ENCODE measurements around the gene CACNA1B. TPM values are rescaled to one million over a fixed set of nuclear protein-coding genes. Genes with fewer than 3 reads are reported as not detected.

Gene CACNA1B
- total and polyA plus RNA-seq, 8 donors = 0.15 to 0.34 (median 0.29) TPM; not detected in 1

DNA sequence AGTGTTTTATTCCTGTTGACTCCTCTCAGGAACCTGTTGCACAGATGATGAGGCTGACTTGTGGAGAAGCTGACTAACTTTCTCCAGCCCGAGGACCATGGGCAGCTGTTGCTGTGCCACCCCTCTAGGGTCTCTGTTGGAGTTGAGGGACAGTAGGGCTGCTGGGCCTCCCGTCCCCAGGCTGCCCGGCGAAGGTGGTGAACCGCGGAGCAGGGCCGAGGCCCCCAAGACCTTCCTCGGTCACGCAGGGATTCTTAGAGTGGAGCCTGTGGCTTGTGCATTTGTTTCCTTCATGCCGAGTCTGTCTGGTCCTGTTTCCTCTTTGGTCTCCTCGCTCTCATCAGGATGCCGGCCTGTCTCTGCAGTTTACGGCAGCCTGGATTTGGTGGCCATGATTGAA lies 40.2 kb downstream of the CACNA1B start:
- no peaks in the 10 kb centered on the region for H3K27me3 ChIP-seq
- TF ChIP-seq, protein P1, sequence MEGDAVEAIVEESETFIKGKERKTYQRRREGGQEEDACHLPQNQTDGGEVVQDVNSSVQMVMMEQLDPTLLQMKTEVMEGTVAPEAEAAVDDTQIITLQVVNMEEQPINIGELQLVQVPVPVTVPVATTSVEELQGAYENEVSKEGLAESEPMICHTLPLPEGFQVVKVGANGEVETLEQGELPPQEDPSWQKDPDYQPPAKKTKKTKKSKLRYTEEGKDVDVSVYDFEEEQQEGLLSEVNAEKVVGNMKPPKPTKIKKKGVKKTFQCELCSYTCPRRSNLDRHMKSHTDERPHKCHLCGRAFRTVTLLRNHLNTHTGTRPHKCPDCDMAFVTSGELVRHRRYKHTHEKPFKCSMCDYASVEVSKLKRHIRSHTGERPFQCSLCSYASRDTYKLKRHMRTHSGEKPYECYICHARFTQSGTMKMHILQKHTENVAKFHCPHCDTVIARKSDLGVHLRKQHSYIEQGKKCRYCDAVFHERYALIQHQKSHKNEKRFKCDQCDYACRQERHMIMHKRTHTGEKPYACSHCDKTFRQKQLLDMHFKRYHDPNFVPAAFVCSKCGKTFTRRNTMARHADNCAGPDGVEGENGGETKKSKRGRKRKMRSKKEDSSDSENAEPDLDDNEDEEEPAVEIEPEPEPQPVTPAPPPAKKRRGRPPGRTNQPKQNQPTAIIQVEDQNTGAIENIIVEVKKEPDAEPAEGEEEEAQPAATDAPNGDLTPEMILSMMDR (IDR thresholded peaks at IDR 0.05) = no peak
- DNase-seq (no peak), ATAC-seq (no peak)
- no peaks in the 10 kb centered on the region for H3K36me3 ChIP-seq
- H3K27ac ChIP-seq = no peak overlapping the region
- H3K4me3 ChIP-seq = no peak overlapping the region
- intact Hi-C loops (cut with DNase I) = no loop called here
- no peaks in the 10 kb centered on the region for H3K4me1 ChIP-seq
- no peaks in the 10 kb centered on the region for H3K9me3 ChIP-seq

DNA sequence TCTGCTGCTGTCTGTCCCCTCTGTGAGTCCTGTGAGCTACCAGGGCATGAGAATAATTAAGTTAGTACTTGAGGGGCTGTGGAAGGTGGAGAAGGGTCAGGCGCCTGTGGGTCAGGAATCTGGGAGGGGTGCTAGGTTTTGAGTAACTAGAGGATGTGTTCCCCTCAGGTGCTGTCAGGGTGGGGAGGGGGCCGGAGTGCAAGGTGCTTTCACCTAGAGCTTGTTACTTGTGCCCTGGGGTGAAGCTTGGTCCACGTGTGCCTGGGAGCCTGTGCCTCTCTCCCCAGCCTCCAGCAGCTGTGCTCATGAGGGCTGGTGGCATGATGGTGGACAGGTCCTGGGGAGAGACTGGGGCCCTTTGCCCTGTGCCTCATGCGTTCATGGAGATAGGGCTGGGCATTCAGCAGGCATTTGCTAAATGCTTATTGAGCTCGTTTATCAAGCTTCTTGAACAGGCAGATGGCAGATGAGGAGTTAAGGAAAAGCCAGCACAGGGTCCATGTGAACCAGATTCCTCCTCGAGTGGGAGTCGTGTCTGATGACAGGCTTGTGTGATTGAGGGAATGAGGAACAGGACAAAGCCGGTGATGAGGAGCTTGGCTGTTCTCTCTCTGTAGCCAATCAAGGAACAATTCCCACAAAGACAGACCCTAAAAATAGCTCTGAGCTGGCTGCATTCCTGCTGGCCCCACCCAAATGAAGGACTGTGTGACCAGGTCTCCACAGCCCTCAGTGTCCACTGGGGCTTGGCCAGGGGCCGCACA lies 40.9 kb downstream of the CACNA1B start:
- H3K9me3 ChIP-seq = no peaks in the 10 kb centered on the region
- no peaks in the 10 kb centered on the region for H3K4me1 ChIP-seq
- H3K27me3 ChIP-seq = no peaks in the 10 kb centered on the region
- no peak for DNase-seq
- no peaks in the 10 kb centered on the region for H3K36me3 ChIP-seq
- TF ChIP-seq, protein P1 (IDR thresholded peaks at IDR 0.05) = no peak
- ATAC-seq = no peak
- no peak overlapping the region for H3K4me3 ChIP-seq
- H3K27ac ChIP-seq = no peak overlapping the region
- intact Hi-C loops (cut with DNase I) = no loop called here

DNA sequence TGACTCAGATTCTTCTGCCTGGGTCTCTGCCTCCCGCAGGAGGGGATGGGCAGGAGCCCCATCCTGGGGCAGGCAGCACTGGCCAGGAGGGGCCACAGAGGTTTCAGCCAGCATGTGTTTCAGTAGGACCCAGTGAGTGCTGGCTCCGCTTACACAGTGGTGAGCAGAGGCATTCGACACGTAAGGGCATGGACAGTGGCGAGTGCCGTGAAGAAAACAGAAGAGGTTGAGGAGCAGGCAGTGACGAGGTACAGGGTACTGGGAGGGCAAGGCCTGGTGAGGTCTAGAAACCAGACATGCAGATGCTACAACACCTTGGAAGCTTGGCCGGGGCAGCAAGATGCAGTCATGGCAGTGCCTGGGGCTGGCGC lies 41.5 kb downstream of the CACNA1B start:
- no peaks in the 10 kb centered on the region for H3K36me3 ChIP-seq
- TF ChIP-seq, protein P1 (IDR thresholded peaks at IDR 0.05) = no peak
- intact Hi-C loops (cut with DNase I) = no loop called here
- no peak for DNase-seq
- no peak for ATAC-seq
- H3K4me3 ChIP-seq = no peak overlapping the region
- no peak overlapping the region for H3K27ac ChIP-seq
- no peaks in the 10 kb centered on the region for H3K27me3 ChIP-seq
- H3K9me3 ChIP-seq = no peaks in the 10 kb centered on the region
- no peaks in the 10 kb centered on the region for H3K4me1 ChIP-seq

DNA sequence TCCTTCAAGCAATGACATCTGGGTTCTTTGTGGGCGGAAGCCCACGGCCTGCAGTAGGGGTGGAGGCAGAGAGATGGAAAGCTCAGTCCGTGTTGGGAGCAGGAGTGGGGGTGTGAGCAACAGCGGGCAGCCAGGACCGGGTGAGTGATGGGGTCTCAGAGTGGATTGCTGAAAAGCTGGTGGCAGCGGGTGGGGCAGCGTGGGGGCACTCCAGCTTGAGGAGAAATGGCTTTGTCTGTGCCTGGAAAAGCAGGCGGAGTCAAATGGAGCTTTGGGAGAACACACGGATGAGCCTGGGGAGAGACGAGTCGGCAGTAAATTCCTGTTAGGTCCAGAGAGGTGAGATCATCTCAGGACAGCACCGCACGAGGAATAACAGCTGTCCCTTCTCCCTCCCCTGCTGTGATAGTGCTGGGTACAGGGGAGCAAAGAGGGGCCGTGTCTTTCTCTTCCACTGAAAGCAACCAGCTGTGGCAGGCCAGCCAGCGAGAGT lies 42.1 kb downstream of the CACNA1B start:
- no peak for DNase-seq
- no peak for ATAC-seq
- H3K27me3 ChIP-seq = no peaks in the 10 kb centered on the region
- TF ChIP-seq, protein P1 (IDR thresholded peaks at IDR 0.05) = no peak
- H3K4me3 ChIP-seq = no peak overlapping the region
- no peaks in the 10 kb centered on the region for H3K4me1 ChIP-seq
- H3K9me3 ChIP-seq = no peaks in the 10 kb centered on the region
- intact Hi-C loops (cut with DNase I) = no loop called here
- no peak overlapping the region for H3K27ac ChIP-seq
- no peaks in the 10 kb centered on the region for H3K36me3 ChIP-seq

DNA sequence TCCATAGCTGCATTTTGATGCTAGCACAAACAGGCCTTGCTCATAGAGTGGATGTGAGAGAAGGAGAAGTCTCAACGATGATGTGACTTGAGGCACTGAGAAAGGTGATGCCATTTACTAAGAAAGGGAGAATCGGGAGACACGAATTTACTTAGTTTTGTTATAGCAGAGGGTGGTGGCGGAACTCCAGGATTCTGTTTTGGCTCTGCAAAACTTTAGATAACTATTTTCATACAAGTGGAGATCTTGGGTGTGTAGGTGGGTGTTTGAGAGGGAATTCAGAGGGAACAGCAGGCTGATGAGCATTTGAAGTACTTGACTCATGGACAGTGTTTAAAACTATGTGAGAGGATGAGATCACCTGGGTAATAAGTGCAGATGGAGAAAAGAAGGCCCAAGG lies 43.2 kb downstream of the CACNA1B start:
- no peak for DNase-seq
- Histone ChIP-seq H3K27ac (no peak overlapping the region), H3K27me3 (no peaks in the 10 kb centered on the region), H3K9me3 (no peaks in the 10 kb centered on the region), H3K4me3 (no peak overlapping the region), H3K36me3 (no peaks in the 10 kb centered on the region), H3K4me1 (no peaks in the 10 kb centered on the region)
- TF ChIP-seq, protein P1 (IDR thresholded peaks at IDR 0.05) = no peak
- intact Hi-C loops (cut with DNase I) = no loop called here
- no peak for ATAC-seq

Data from left lung (tissue), 10 donors.